ENCODE results near the gene SCO2.

DNA sequence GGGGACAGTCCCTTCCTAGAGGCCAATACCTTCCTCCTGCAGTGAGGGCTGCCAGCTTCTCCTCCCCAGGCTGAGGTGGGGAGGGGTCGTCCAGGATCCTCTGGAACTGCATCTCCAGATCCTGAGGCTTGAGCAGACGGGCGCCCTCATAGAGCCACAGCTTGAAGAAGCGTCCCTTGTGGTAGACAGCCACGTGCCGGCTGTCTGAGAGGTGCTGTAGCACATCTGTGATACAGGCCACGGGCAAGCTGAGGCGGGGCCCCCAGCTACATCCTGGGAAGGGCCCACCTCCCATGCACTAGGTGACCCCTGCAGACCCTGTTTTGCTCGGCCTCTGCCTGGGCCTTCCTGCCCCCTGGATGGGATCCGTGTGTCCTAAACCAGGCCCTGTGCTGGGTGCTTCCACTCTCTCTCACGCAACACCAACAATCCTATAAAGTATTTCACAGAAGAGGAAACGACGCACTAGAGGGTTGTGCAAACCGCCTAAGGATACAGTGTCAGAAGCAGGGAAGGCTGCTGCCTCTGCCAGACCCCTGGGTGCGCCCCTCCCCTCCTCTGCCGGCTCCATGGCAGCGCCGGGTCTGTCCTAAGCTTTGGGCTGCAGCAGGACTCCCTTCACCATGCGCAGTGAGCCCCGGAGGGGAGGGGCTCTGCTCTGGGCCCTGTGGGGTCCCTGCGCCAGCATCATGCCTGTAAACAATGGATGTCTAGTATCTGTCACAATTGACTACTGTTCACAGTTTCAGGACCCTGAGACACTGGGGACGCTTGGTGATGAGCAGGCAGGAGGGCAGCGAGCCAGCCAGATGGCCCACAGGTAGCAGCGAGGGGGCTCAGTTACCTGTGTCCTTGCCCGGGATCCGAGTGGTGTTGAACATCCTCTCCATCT is 48.3 kb upstream of the SCO2 start:
- TF ChIP-seq POLR2A (IDR thresholded peaks at IDR 0.05) = no peak
- TF ChIP-seq, protein P1, sequence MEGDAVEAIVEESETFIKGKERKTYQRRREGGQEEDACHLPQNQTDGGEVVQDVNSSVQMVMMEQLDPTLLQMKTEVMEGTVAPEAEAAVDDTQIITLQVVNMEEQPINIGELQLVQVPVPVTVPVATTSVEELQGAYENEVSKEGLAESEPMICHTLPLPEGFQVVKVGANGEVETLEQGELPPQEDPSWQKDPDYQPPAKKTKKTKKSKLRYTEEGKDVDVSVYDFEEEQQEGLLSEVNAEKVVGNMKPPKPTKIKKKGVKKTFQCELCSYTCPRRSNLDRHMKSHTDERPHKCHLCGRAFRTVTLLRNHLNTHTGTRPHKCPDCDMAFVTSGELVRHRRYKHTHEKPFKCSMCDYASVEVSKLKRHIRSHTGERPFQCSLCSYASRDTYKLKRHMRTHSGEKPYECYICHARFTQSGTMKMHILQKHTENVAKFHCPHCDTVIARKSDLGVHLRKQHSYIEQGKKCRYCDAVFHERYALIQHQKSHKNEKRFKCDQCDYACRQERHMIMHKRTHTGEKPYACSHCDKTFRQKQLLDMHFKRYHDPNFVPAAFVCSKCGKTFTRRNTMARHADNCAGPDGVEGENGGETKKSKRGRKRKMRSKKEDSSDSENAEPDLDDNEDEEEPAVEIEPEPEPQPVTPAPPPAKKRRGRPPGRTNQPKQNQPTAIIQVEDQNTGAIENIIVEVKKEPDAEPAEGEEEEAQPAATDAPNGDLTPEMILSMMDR (IDR thresholded peaks at IDR 0.05) = no peak
